RKO (cell line): ENCODE data around the gene TRAPPC14.
A peak's percentile ranks its signal among the peaks of the same experiment; 100 is the strongest.
"Not testable (repeated sequence)": the region's sequence is repeated elsewhere in the genome, so short reads cannot be mapped to it uniquely, and the experiment has no call there.

ENCODE experiments used
- DNase-seq: peaks from one replicate; pipeline ENCODE4 v3.0.0-alpha.2; 2016; ENCODE audit warnings: low spot score

The TRAPPC14 gene

DNA sequence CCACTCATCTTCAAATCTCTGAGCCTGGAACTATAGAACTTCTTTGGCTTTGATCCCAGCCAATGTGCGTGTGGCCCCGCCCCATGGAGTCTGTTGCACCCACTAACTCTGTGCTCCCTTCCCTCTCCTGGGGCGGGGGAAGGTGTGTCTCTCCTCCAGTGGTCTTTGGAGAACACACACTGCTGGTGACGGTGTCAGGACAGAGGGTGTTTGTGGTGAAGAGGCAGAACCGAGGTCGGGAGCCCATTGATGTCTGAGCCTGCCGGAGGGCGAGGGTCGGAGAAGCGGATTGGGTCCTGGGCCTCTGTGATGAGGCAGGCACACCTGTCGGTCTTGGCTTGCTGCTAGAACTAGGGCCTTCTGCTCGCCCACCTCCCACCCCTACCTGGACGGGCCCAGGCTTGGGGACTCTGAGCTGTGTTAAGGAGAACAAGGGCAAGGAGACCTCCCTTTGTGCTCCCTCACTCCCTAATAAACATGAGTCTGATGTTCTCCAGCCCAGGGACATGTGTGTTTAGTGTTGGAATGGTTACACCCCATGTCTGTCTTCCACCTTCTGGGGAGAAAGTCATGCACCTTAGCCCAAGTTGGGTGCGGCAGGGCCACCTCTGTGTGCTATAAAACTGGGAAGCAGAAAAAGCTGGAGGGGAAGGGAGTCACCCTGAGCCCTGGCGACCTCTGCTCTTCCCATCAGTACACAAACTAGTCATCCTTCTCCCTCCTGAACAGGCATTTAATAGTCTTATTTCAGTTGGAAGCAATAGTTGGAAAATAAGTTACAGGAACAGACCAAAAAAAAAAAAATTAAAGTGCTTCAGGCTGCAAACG lies 4.6 kb downstream of the TRAPPC14 start:
- no peak for DNase-seq

DNA sequence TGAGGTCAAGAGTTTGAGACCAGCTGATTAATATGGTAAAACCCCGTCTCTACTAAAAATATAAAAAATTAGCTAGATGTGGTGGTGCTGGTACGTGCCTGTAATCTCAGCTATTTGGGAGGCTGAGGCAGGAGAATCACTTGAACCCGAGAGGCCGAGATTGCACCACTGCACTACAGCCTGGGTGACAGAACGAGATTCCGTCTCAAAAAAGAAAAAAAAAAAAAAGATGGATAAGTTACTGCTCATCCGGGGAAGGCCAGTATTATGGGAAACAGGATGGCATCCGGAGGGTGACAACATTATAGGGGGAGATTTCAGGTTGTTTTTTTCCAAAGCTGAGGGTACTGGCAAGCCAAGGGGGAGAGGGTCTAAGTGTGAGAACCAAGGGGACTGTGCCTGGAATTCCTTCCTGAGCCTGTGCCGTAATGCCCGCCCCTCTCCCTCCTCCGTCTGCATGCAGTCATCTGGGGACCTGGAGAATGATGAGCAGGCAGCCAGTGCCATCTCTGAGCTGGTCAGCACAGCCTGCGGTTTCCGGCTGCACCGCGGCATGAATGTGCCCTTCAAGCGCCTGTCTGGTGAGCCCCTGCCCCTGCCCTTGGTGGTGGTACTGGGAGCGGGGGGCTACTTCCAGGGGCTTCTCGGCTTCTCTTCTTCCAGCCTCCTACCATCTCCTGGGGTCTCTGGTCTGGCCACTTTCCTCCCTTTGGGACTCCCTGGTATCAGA lies 5.4 kb downstream of the TRAPPC14 start:
- DNase-seq = no peak

DNA sequence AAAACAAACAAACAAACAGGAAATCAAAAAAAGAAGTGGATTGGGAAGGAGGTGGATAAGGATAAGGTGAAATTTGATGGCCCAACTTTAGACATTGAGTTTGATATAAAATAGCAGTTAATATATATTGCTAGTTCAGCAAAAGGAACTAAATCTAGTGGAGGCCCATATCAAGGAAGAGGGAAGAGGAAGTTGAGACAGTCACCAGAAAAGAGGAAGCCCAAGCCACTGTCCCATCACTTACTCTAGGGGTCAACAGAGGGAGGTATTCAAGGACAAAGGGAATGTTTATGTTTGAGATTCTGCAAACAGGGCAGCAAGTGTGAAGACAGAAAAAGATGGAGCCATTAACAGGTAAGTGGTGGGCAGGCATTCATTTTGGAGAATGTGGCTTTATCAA lies 6.1 kb downstream of the TRAPPC14 start:
- DNase-seq = no peak

DNA sequence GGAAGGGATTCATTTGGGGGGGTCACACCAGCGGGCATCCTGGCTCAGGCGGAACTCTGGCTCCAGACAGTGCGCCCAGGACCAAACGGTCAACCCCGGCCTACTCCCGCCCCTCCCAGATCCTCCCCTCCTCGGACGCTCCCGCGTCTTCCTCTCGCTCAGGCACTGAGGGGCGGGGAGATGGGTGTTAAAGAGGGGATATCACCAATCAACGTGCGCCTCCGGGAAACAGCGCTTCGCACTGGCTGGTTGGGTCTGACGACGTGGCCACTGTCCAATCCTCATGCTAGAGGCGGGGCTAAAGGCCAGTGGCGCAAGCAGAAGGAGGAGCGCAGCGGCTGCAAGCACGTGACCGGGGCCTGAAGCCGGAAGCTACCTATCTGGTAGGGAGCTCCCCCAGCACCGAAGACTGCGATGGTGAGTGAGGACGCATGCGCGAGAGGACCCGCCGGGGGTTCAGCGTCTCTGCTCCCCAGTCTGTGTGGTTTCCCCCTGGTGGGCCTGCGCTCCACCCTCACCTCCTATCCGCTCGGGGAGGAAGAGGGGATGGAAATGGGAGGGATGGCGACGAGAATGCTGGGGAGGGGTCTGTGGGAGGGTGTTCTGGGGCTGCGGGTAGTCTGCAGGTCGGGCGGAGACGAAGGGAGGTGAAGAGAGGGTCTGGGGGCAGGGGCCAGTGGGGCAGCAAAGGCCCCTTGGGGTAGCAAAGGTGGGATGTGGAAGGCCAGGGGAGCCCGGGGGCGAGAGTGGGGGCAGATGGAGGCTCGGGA lies 9.8 kb downstream of the TRAPPC14 start, which contains the start of gene LAMTOR4:
Gene LAMTOR4 (plus strand): TSS at position 360 of the 770 bp plus-strand sequence. CDS start 55 bp downstream, at position 415.
- peak; percentile 100 for DNase-seq

DNA sequence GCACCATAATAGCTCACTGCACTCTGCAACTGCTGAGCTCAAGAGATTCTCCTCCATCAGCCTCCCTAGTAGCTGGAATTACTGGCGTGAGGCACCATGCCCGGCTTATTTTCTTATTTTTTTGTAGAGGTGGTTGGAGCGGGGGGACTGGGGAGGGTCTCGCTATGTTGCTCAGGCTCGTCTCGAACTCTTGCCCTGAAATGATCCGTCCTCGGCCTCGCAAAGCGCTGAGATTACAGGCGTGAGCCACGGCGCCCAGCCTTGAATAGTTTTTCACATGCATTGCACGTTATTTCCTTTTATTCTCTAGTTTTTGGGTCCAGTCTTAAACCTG lies 10.3 kb downstream of the TRAPPC14 start:
- DNase-seq = no peak

DNA sequence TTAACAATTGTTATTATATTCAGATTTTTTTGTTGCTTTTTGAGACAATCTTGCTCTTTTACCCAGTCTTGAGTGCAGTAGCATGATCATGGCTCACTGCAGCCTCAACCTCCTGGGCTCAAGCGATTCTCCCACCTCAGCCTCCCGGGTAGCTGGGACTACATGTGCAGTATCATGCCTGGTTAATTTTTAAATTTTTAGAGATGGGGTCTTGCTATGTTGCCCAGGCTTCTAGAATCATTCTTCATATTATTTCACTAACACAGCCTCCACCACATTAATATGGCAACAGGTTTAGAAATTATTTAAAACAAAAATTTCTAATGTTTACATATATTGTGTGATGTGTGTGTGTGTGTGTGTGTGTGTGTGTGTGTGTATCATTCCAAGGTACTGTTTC lies 11.2 kb downstream of the TRAPPC14 start:
- no peak for DNase-seq

DNA sequence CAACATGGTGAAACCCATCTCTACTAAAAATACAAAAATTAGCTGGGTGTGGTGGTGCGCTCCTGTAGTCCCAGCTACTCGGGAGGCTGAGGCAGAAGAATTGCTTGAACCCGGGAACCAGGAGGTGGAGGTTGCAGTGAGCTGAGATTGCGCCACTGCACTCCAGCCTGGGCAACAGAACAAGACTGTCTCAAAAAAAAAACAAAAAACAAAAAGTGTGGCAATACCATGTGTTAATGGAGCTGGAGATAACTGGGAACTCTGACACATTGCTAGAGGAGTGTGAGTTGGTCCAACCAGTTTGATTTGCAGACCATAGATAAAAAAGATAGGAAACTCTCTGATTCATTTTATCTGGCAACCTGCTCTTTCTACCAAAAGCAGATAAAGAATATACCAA lies 12.2 kb downstream of the TRAPPC14 start:
- not testable (repeated sequence) for DNase-seq

DNA sequence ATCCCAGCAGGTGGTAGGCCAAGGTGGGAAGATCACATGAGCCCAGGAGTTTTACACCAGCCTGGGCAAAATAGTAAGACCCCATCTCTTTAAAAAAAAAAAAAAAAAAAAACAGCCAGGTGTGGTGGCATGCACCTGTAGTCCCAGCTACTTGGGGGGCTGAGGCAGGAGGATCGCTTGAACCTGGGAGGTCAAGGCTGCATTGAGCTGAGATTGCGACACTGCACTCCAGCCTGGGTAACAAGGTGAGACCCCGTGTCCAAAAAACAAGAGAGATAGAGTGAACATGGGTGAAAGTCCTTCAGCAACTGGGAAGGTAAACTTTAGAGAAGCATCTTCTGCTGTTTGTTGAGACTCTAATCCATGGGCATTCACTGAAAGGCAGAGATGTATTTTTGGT lies 16.1 kb downstream of the TRAPPC14 start:
- no peak for DNase-seq

DNA sequence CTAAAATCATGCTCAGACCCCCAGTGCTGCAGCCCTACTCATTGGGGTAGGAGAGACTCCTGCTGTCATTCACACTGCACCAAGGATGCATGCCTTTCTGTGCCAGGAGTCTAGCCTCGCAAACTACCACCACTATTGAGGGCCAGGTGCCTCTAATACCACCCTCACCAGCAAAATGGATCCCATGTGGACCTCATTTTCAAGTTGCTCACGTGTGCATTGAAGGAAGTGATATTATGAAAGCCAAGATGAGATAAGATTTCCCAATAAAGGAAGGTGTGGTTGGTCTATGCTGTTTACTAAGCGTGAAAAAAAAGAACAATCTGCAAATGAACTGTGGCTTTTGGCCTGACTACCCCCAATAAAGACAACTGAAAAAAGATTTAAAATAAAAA lies 17.0 kb downstream of the TRAPPC14 start:
- no peak for DNase-seq

DNA sequence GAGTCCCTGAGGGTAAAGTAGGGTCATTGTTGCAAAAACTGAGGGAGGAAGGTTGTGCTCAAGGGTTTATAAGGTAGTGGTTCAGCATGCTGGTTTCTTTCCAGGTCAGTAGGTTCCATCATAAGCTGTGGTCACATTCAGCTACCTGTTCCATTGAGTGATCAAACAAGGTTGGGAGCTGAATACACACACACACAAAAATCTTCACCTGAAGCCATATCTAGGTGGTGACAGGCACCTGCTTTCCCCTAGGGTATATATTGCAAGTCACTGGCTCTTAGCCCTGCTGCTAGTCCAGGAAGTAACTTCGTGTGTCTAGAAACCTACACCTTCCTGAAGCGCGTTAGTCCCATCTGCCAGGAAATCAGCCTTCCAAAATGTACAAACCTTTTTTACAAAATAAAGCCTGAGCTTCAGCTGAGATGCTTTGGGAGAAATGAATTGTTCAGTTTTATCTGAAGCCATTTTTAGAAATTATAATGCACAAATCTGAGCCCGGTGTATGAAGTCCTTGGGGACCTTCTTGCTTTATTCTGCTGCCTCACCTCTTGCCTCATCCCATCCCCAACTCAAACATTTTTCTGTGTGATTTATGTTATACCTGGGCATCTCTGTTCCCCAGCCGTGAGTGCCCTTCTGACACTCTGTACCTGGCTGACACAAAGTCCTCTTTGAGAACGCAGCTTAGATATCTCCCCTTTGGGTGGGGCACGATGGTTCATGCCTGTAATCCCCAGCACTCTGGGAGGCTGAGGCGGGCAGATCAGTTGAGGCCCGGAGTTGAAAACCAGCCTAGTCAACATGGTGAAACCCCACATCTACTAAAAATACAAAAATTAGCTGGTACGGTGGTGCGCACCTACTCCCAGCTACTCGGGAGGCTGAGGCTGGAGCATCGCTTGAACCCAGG lies 20.4 kb downstream of the TRAPPC14 start:
- no peak for DNase-seq

DNA sequence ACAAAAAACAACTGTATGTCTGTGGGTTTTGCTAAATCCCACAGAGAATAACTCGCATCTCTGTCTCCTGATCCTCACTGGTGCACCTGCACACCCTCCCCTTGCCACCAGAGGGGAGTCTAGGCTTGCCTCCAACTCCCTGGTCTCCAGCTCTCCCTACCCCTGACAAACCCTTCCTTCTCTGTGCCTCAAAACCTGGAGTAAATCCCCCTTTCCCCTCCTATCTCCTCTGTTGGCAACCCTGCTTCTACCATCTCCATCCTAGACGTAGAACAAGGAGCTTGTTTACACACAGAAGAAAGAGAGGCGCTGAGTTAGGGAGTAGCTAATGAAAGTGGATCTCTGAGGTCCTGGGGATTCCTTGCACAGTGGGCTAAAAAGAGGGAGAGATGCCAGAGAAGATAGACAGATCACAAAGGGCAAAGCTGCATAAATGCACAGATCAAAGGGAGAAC lies 25.8 kb downstream of the TRAPPC14 start:
- peak; percentile 80 for DNase-seq

DNA sequence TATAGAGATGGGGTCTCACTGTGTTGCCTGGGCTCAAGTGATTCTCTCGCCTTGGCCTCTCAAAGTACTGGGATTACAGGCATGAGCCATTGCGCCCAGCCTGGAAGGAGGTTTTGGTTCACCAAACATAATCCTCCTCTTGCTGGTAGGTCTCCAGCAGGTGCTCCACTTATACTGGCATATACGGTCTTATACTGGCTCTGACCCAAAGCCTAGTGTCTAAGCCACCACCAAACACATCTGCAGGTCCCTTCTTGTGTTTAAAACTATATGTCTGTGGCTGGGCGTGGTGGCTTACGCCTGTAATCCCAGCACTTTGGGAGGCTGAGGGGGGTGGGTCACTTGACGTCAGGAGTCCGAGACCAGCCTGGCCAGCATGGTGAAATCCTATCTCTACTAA lies 26.4 kb downstream of the TRAPPC14 start:
- no peak for DNase-seq

DNA sequence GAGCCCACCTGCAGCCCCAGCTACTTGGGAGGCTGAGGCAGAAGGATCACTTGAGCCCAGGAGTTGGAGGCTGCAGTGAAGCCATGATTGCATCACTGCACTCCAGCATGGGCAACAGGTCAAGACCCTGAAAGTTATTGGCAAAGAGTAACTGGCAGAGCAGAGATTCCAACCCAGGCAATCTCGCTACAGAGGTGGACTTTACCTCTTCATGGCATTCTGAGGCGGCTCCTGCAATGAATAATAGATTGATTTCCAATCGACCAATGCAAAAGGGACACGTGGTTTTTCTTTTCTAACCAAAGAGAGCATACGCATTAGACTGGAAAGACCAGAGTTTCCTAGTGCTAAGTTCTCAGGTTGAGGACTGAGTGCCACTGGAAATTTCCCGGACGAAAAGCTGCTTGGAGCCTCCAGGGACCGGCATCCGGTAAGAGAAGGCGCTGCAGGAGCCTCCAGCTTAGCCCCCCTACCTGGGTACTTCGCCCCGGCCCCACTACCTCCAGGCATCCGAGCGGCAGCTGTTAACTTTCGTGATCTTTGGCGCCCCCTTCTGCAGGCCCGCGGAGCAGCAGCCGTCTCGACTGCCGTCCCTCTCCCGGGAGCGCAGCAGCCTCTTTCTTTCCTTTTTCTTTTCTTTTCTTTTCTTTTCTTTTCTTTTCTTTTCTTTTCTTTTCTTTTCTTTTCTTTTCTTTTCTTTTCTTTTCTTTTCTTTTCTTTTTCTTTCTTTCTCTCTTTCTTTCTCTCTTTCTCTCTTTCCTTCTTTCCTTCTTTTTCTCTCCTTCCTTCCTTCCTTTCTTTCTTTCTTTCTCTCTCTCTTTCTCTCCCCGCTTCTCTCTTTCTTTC lies 27.7 kb downstream of the TRAPPC14 start:
- peak; percentile 62 for DNase-seq

DNA sequence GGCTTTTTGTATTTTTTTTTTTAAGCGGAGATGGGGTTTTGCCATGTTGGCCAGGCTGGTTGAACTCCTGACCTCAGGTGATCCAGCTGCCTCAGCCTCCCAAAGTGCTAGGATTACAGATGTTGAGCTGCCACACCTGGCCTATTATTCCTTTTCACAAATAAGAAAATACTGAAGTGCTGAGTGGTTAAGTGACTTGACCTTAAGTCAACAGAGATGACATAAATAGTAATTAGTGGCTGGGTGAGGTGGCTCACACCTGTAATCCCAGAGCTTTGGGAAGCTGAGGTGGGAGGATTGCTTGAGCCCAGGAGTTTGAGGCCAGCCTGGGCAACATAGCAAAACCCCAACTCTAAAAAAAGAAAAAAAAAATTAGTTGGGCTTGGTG lies 28.3 kb downstream of the TRAPPC14 start:
- DNase-seq = peak; percentile 62

DNA sequence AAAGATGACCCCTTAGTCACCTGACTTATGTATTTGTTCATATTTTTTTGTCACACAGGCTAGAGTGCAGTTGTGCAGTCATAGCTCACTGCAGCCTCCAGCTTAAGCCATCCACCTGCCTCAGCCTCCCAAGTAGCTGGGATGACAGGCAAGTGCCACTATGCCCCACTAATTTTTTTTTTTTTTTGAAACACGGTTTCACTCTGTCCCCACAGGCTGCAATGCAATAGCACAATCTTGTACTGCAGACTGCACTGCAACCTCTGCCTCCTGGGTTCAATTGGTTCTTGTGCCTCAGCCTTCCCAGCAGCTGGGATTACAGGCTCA lies 29.9 kb downstream of the TRAPPC14 start:
- no peak for DNase-seq

DNA sequence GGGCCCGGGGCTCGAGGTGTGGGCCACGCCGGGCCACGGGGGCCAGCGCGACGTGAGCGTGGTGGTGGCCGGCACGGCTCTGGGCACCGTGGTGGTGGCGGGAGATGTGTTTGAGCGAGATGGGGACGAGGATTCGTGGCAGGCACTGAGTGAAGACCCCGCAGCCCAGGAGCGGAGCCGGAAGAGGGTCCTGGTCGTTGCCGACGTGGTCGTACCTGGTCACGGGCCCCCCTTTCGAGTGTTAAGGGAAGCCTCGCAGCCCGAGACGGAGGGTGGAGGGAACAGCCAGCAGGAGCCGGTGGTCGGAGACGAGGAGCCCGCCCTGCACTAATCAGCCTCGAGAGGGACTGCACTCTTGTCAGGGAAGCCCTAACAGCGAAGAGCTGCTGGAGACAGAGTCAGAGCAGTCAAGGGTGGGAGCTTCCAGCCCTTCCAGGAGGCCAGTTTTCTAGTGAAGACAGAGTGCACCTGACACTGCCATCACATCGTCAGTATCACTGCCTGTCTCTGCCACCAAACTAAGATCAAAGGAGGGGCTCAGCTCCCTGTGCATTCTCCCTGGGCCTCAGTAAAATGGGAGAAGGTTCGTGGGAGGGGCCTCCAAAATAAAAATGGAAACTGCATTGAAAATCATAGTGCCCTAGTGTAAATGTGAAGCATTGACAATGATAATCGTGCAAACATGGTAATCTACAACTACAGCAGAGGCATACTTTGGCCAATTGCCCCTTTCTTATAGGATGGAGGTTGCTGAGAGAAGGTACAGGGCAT lies 30.5 kb downstream of the TRAPPC14 start:
- peak; percentile 66 for DNase-seq

DNA sequence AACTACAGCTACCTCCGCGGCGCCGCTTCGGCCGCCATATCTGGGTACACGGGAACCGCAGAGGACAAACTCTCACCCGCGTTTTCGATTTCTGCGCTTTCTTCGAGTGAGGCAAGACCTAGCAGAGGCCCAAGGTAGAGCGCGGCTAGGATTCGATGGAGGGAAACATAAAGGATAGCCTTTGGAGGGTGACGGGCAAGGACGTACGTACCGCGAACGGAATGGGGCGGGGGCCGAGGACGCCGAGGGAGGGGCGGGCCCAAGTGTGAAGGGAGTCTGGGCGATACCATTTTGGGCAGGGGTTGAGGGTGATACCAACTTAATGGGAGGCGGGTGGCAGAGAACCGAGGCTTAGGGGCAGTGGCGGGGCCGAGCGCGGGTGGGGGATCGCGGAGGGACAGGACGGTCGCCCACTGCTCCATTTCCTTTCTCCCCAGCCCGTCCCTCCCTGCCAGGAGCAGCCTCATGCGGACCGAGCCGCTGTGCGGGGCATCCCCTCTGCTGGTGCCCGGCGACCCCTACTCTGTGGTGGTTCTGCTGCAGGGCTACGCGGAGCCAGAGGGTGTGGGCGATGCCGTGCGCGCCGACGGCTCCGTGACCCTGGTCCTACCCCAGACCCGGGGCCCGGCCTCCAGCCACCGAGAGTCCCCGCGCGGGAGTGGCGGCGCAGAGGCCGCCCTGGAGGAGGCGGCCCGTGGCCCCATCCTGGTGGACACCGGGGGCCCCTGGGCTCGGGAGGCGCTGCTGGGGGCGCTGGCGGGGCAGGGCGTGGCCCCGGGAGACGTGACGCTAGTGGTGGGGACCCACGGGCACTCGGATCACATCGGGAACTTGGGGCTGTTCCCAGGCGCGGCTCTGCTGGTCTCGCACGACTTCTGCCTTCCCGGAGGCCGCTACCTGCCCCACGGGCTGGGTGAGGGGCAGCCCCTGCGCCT lies 31.3 kb downstream of the TRAPPC14 start, which contains the start of gene MBLAC1:
Gene MBLAC1 (plus strand): TSS at position 37 of the 935 bp plus-strand sequence. CDS start 429 bp downstream, at position 466.
- peak; percentile 92 for DNase-seq

DNA sequence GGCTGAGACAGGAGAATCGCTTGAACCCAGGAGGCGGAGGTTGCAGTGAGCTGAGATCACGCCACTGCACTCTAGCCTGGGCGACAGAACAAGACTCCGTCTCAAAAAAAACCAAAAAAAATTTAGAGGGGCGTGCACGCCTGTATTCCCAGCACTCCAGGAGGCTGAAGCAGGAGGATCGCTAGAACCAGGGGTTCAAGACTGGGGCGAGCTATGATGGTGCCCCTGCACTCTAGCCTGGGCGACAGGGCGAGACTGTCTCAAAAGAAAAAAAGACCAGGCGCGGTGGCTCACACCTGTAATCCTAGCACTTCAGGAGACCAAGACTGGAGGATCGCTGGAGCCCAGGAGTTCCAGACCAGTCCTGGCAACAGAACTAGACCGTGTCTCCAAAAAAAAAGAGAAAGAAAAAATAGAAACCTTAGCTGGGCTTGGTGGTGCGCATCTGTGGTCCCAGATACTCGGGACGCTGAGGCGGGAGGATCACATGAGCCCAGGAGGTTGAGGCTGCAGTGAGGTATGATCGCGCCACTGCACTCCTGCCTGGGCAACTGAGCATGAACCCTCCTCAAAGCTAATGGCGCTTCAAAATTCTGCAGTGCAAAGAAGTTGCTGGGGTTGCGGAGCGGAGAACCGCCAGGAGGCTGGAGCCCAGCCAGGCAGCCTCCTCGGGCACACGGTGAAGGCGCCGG lies 32.1 kb downstream of the TRAPPC14 start:
- no peak for DNase-seq
